Keratinocyte (primary cell): ENCODE data around the gene TMEM37. TPM values are rescaled to one million over a fixed set of nuclear protein-coding genes. Genes with fewer than 3 reads are reported as not detected.

Source experiments
- DNase-seq: peaks from one replicate; pipeline ENCODE4 v3.0.0-alpha.2; 2011; ENCODE audit warnings: low read depth, missing footprints, low spot score
- FAIRE-seq: peaks from 2 replicates; lab custom pipeline; 2011; peaks lifted over from hg19 to GRCh38; lab: Jason Lieb, UNC
- H2AFZ ChIP-seq: 2 replicates; pipeline ENCODE4 v1.6.0; 2012; ENCODE audit warnings: low read length, control low read depth, inconsistent platforms; ENCODE audit not compliant: control insufficient read depth
- H3K27ac ChIP-seq: 2 replicates; pipeline ENCODE4 v1.5.1; 2011; ENCODE audit warnings: low read length; ENCODE audit not compliant: control insufficient read depth, insufficient read depth
- H3K27me3 ChIP-seq: 3 replicates; pipeline ENCODE4 v1.6.0; 2011; ENCODE audit warnings: low read length; ENCODE audit not compliant: control insufficient read depth, insufficient read depth; ENCODE audit errors: extremely low read depth
- H3K36me3 ChIP-seq, 2 experiments: 2 replicates in 1 of 2; 3 replicates in 1 of 2; pipeline ENCODE4 v1.5.1; 2011; ENCODE audit warnings: low read length in 2 of 2, mild to moderate bottlenecking in 1 of 2; ENCODE audit not compliant: control insufficient read depth in 2 of 2, insufficient read depth in 2 of 2; ENCODE audit errors: extremely low read depth in 1 of 2
- H3K4me1 ChIP-seq: 3 replicates; pipeline ENCODE4 v1.5.1; 2011; ENCODE audit warnings: low read length; ENCODE audit not compliant: control insufficient read depth, insufficient read depth; ENCODE audit errors: extremely low read depth
- H3K4me2 ChIP-seq: 3 replicates; pipeline ENCODE4 v1.6.0; 2011; ENCODE audit warnings: low read depth, low read length; ENCODE audit not compliant: control insufficient read depth, insufficient read depth; ENCODE audit errors: extremely low read depth
- H3K4me3 ChIP-seq, 3 experiments: fragments of 200-600 bp in 1 of 3; sonication (generic) in 1 of 3; 2 replicates in 2 of 3; 3 replicates in 1 of 3; pipeline ENCODE4 v1.5.1; 2011 to 2016; ENCODE audit warnings: low read length in 3 of 3, mild to moderate bottlenecking in 3 of 3, control low read depth in 2 of 3, inconsistent platforms in 1 of 3, low read depth in 1 of 3, mixed read lengths in 1 of 3, mixed run types in 1 of 3, moderate library complexity in 1 of 3; ENCODE audit not compliant: control insufficient read depth in 2 of 3, insufficient read depth in 2 of 3; ENCODE audit errors: extremely low read depth in 1 of 3
- H3K79me2 ChIP-seq: 2 replicates; pipeline ENCODE4 v1.6.0; 2012; ENCODE audit warnings: low read length; ENCODE audit not compliant: control insufficient read depth, insufficient read depth
- H3K9ac ChIP-seq: 3 replicates; pipeline ENCODE4 v1.6.0; 2011; ENCODE audit warnings: low read length; ENCODE audit not compliant: control insufficient read depth, insufficient read depth; ENCODE audit errors: extremely low read depth
- H3K9me1 ChIP-seq: 3 replicates; pipeline ENCODE4 v1.6.0; 2011; ENCODE audit warnings: low read length; ENCODE audit not compliant: control insufficient read depth, insufficient read depth; ENCODE audit errors: extremely low read depth
- H3K9me3 ChIP-seq: 2 replicates; pipeline ENCODE4 v1.5.1; 2012; ENCODE audit warnings: low read depth, low read length; ENCODE audit not compliant: control insufficient read depth
- H4K20me1 ChIP-seq: 3 replicates; pipeline ENCODE4 v1.6.0; 2011; ENCODE audit warnings: low read length; ENCODE audit not compliant: control insufficient read depth, insufficient read depth; ENCODE audit errors: extremely low read depth
- CTCF ChIP-seq, 3 experiments: IDR thresholded peaks in 1 of 3; conservative IDR thresholded peaks in 1 of 3; optimal IDR thresholded peaks in 1 of 3; 2 replicates in 2 of 3; 3 replicates in 1 of 3; pipeline versions ENCODE3 to v1.5.1; 2011; ENCODE audit warnings: low read length in 3 of 3, mild to moderate bottlenecking in 3 of 3, moderate library complexity in 2 of 3, control low read depth in 1 of 3, inconsistent platforms in 1 of 3; ENCODE audit not compliant: insufficient read depth in 2 of 3; ENCODE audit errors: extremely low read depth in 1 of 3
- EZH2 ChIP-seq: IDR thresholded peaks from one replicate; pipeline ENCODE4 v1.6.1; 2012; ENCODE audit warnings: inconsistent platforms, mild to moderate bottlenecking, low read length, moderate library complexity
- dilution Hi-C: fragments of 300-500 bp; cut with MboI; formaldehyde crosslinking; loops from one replicate; pipeline ENCODE4 v1.7.0; 2020; ENCODE audit warnings: low sequenced_read_pairs; ENCODE audit not compliant: extremely low pct_ligation_motif_present
- polyA plus RNA-seq, 5 experiments: library from polyadenylated mRNA; depleted of rRNA in 3 of 5; stranded (reverse) in 3 of 5; stranded (forward) in 1 of 5; unstranded in 1 of 5; fragments of >200 nt; gene quantifications; 1 replicate in 1 of 5; 2 replicates in 3 of 5; 3 replicates in 1 of 5; pipeline versions ENCODE4 v1.2.1 to v1.2.3, GENCODE V29; 2011 to 2012; ENCODE audit warnings: missing spikeins in 2 of 5, low read depth in 1 of 5, low replicate concordance in 1 of 5

Gene TMEM37
- polyA plus RNA-seq, 1 donor (not counting 4 experiments of a cell fraction or from before 2014, with no cell fraction given): 0.18 TPM

- FAIRE-seq: no peak
- Histone ChIP-seq H3K4me2 (no peak overlapping the region), H3K36me3 (no peaks in the 10 kb centered on the region), H4K20me1 (no peaks in the 10 kb centered on the region), H3K4me1 (peaks cover 14% of the 10 kb centered on the region), H2AFZ (no peak overlapping the region), H3K79me2 (no peaks in the 10 kb centered on the region), H3K9me1 (no peaks in the 10 kb centered on the region), H3K27me3 (peaks cover 22% of the 10 kb centered on the region), H3K9me3 (no peaks in the 10 kb centered on the region), H3K4me3 (no peak overlapping the region), H3K9ac (no peak overlapping the region), H3K27ac (no peak overlapping the region)
- dilution Hi-C loops: no loop called here
- DNase-seq: no peak
- no peak for TF ChIP-seq CTCF (optimal IDR thresholded peaks at IDR 0.05 in 1 of 3, IDR thresholded peaks at IDR 0.05 in 1 of 3, conservative IDR thresholded peaks at IDR 0.05 in 1 of 3; ENCODE audit: extremely low read depth in 1 of 3, insufficient read depth in 2 of 3, low read length in 3 of 3)
- no peak for TF ChIP-seq EZH2
Measured at GRCh38 chr2:119432851-119433522, 1.3 kb downstream of the TMEM37 start.

GRCh38 chr2:119433636-119434327, 2.1 kb downstream of the TMEM37 start:
- Histone ChIP-seq H4K20me1 (no peaks in the 10 kb centered on the region), H3K4me3 (no peak overlapping the region), H3K27me3 (peaks cover 21% of the 10 kb centered on the region), H3K36me3 (no peaks in the 10 kb centered on the region), H3K9me3 (no peaks in the 10 kb centered on the region), H3K4me1 (peaks cover 14% of the 10 kb centered on the region), H2AFZ (no peak overlapping the region), H3K4me2 (no peak overlapping the region), H3K79me2 (no peaks in the 10 kb centered on the region), H3K9ac (no peak overlapping the region), H3K27ac (no peak overlapping the region), H3K9me1 (no peaks in the 10 kb centered on the region)
- no peak for DNase-seq
- no peak for FAIRE-seq
- no peak for TF ChIP-seq EZH2
- no peak for TF ChIP-seq CTCF (optimal IDR thresholded peaks at IDR 0.05 in 1 of 3, IDR thresholded peaks at IDR 0.05 in 1 of 3, conservative IDR thresholded peaks at IDR 0.05 in 1 of 3; ENCODE audit: extremely low read depth in 1 of 3, insufficient read depth in 2 of 3, low read length in 3 of 3)
- dilution Hi-C loops: no loop called here
